GM21825 (cell line): ENCODE results near the gene IYD.

Experiments used
- ATAC-seq: cut with Tn5 transposase; IDR thresholded peaks from one replicate; pipeline ENCODE4 v1.9.1; 2021; ENCODE audit warnings: mild to moderate bottlenecking, moderate library complexity; ENCODE audit not compliant: unreplicated experiment

IYD gene

GRCh38 chr6:150368762-150369161, at the start of gene IYD:
TSS of gene IYD (plus strand) at chr6:150369012. CDS start at chr6:150369032, 20 bp downstream.
- ATAC-seq, result no peak

DNA sequence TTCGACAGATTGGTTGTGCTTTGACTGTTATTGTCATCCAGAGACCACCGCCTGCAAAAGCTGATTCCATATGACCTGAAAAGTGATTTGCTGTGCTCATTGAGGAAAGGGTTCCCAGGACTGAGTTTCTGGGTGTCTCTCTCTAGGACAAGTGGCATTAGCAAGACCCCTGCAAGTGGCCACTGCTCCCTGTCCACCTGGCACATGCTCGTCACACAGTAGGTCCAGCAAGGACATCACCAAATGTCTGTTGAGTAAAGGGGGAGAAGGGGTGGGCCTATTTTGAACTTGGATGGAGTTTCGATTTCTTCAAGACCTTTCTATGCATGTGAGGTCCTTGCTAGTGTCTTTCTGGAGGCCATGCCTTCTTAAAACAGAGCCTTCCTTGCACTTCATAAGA, 48.9 kb upstream of the IYD start:
- ATAC-seq, result no peak

DNA sequence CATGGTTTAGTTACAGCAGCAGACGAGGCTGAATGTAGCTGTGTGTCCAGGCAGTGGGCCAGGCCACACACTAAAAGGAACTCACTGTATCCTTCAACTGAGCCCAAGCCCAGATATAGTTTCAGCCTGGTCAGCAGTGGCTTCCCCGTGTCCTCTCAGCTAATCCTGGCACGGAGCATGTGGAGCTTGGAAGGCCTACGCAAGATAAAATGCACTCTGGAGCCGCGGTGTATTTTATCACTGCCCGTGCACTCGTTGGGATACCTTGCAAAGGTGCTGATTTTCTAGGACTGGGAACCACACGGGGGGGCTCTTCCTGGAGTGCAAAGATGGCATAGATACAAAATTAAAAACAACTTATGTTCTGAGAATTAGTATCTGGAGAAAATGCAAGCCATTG, 48.4 kb upstream of the IYD start:
- ATAC-seq, result no peak

DNA sequence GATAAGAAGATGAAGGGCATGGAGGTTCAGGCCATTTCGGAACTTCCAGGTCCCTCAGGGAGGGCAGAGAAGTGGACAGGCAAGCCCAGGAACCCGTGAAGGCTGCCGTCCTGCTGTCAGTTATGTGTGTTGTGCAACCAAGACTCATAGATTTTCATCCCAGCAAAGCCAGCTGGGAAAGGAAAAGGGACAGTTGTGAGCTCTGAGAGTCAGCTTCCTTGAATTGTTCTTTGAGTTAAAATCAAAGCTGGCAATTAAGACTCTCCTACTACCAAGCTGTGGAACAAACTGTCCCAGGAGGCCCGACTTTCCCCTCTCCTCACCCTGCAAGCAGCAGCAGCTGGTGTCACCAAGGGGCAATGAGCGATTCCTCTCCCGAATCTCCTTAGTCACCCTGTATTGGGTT, 46.3 kb upstream of the IYD start:
- no peak for ATAC-seq

DNA sequence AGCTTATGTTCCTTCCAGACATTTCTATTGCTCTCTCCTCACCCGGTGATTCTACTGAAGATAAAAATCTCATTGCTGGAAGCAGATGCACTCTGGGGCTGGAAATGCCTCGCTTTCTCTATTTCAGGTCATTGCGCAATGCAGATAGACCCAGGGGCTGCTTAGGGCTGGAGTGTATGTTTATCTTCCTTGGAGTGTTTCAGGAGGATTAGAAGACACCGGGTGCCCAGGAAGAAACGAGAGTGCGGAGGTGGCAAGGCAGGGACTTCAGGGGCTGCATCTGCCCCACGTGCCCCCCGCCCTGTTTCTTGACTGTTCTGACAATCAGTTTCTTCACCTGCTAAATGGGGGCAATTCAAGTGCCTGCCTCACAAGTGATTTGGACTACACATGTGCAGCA, 45.6 kb upstream of the IYD start:
- no peak for ATAC-seq

DNA sequence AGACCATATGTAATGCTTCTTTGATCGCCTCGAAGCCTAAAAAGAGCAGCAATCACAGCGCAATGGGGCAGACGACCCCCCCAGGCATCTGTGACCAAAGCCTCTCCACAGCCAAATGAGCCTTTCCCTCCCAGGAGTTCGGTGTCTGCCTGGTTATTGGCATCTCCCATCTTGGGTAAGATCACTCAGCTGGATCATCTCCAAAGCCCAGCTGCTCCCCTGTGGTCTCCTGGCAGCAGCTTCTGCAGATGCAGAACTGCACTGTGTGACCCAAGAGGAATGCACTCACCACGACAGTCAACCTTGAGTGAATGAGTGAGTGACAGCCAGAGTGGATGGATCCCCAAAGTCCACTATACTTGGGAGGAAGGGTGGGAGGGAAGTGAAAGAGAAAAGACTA, 44.8 kb upstream of the IYD start:
- ATAC-seq, result no peak

DNA sequence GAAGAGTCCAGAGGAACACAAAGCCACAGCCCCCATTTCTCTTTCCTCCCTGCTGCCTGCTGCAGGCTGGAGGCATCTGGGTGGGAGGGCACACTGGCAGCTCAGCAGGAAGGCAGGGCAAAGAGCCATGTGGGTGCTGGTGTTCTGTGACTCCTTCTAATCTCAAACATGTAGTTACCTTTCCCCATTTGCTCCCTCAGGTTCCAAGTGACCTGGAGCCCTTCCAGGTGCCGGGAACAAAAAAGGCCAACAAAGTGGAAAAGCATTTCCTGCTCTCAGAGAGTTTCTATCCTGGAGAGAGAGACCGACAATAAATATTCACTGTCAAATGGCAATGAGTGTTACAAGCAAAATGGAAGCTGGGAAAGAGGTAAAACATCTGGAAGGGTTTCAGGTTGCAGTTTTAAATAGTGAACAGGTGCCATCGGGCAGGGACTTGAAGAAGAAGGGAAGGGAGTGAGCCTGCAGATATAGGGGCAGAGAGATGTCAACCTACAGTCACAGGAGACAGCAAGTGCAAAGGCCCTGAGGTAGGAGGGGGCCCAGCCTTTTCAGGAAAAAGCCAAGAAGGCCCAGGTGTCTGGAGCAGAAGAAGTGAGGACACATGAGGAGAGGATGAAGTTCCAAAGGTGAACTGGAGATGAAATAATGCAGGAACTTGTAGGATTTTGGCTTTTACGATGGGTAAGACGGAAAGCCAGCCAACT, 43.6 kb upstream of the IYD start:
- ATAC-seq, result no peak

- ATAC-seq, result no peak
Observed at GRCh38 chr6:150327117-150327774, 41.6 kb upstream of the IYD start.

GRCh38 chr6:150328744-150329405, 39.9 kb upstream of the IYD start:
- no peak for ATAC-seq

DNA sequence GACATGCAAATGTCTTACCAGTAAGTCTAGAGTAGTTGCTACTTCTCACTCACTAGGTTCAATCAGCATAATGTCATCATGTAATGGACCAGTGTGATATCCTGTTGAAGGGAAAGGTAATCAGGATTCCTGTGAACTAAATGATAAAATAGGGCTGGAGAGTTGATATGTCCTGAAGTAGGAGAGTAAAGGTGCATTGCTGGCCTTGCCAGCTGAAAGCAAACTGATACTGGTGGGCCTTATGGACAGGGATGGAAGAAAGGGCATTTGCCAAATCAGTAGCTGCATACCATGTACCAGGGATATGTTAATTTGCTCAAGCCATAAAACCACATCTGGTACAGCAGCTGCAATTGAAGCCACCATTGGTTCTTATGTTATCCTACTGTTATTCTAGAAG, 37.5 kb upstream of the IYD start:
- ATAC-seq, result no peak

- no peak for ATAC-seq
Observed at GRCh38 chr6:150332939-150333584, 35.8 kb upstream of the IYD start.

- ATAC-seq, result no peak
Observed at GRCh38 chr6:150333585-150333941, 35.2 kb upstream of the IYD start.

DNA sequence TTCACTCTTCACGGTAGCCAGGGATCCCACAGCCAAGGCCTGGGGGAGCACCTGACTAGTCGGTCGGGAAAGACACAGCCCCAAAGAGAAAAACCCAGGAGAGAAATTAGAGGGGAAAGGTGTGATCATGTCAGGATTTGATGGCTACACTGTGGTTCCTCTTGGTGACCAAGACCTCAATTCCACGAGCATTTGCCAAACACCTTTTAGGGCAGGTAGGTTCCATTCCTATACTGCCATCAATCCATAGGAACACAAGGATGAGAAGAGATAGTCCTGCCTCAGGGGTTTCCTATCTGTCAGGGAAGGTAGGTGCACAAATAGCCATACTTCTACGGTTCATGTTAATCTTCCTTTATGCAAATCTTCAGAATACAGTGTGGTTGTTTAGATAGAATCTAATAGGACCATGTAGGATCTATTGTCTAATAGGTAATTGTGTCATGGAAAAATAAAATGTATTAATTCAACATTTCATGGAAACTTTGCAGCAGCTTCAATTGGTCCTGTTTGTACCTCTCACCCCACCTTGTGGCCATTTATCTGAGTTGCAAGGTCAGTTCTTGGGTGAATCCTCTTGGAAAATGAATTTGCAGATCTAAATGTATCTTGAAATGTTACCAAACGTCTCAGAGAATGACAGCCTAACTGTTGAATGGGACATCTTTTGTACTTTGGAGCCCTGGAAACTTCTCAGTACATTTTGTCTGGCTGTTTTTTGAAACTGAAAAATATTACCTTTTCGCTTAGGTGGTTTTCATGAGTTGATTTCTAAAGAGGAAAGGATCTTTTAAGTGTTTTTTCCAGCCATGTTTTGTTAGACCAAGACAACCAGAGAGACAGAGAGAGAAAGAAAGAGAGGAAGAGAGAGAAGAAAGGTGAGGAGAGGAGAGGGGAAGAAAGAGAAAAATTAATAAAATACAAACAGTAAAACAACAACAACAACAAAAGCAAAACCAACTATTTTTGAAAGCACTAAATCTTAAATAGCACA, 33.7 kb upstream of the IYD start:
- ATAC-seq, result no peak

DNA sequence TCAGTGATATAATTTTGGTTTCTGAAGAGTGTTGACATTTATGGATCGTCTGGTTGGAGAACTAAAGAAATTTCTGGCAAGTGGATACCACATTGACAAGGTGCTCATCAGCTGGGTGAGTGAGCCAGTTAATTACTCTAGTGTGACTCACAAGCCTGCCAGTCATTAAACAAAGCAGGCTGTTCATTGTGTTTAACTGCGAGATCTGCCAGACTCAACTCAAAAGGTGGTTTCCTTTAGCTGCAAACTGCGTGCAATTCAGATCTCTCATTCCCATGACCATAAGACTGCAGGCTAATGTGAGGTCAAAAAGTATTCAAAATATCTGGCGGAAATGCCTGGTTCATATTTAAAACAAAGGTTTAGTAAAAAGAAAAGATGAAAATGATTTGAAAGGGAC, 32.5 kb upstream of the IYD start:
- no peak for ATAC-seq

DNA sequence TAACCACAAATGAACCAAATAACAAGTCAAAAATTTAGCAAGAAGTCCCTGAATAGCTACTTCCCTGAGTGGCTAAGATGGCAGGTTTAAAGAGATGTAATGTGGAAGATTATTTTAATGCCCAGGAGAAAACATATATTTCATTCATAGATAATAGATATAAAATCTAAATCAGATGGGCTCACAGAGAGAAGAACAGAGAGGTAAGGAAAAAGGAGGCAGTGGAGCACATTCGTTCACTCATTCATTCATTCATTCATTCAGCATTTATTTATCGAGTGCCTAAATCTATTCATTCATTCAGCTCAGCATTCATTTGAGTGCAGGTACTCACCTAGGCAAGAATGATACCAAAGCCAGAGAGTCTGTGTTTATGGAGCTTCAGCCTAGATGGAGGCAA, 32.1 kb upstream of the IYD start:
- ATAC-seq, result no peak

DNA sequence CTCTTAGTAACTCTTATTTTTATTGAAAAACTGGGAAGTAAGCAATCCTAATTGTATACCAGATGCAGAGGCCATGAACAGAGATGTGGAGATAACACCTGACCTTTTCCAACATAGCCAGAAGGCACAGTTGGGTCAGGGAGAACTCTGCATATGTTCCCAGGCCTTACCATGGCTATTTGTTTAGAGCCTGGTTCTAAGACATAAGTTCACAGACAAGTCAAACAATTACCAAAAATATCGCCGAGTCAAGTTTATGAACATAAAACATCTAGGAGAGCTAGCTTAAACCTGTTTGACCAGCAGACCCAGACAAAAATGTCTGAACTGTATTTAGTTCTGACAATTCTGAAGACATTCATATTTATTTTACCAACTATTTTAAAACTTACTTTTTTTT, 26.7 kb upstream of the IYD start:
- no peak for ATAC-seq

DNA sequence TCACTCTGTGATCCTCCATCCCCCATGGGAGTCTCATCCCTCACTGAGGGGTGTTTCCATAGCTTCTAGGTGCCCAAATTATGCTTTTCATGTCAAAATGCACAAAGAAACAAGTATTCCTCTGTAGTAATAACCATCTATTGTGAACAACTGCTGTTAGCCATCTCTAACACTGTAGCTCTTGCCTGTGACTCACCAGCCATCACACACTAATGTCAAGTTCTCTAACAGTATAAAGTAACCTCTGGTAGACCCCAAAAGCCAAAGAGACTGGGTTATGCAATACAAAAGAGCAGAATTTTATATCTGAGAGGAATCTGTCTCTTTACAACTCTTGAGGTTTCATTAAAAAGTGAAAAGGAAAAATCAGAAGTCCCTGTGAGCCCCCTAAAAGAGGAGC, 25.4 kb upstream of the IYD start:
- ATAC-seq, result no peak

DNA sequence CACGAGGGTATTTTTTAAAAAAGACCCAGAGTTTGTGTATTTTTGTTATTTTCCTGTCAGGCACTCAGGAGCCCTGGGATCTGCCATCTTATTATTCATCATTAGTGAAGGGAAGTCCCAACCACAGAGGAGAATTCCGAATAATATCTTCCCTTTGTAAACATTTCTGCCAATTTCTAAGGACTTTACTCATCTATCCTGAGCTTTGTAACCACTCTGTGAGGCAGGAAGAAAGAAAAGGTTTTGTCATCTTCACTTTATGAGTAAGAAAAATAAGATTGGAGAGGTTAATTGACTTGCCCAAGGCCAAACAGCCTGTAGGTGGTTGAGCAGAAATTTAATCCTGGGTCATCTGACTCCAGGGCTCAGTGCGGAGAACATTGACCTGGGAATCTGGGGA, 23.0 kb upstream of the IYD start:
- ATAC-seq, result no peak

DNA sequence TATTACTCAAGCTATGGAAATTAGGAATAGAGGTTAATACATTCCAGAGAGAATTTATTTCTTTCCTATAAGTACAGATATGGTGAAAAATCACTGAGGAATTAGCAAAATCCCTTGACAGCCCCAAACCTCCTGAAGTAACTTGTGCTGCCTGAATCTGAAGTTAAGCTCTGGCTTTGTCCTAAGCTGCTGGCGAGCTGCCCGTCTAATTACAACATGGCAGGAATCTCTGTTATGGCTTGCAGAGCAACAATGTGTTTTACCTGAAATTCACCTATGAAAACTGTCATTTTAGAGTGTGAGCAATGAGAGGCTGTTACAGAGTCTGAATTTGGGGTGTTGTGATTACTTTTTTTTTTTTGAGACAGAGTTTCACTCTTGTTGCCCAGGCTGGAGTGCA, 22.5 kb upstream of the IYD start:
- no peak for ATAC-seq

DNA sequence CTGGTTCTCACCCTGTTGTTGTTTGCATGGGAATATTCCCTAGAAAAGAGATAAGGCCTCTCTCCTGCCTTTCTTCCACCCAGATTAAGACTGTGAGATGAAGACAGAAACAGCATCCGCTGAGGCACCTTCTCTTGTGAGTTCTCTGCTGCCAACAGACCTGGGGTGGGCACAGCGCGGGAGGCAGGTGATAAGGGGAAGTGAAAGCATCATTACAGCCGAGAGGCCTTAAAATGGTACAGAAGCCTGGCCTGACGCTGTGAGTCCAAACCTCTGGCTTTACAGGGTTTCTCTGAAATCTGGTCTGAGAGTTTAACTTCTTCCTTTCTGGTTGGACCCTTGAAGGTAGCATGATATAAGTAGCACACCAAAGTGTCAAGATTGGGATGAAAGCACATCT, 21.0 kb upstream of the IYD start:
- ATAC-seq, result no peak

GRCh38 chr6:150349546-150349945, 19.3 kb upstream of the IYD start:
- no peak for ATAC-seq
